DOHH2 (cell line): ENCODE data around the gene SPATA31E1.
"Not testable (repeated sequence)": the region's sequence is repeated elsewhere in the genome, so short reads cannot be mapped to it uniquely, and the experiment has no call there.

Source experiments
- H3F3A ChIP-seq: fragments of 200-600 bp; sonication (generic), shearing (Covaris generic); 2 replicates; pipeline ENCODE4 v1.6.0; 2016; ENCODE audit warnings: antibody characterized with exemption, mild to moderate bottlenecking; ENCODE audit not compliant: control insufficient read depth, insufficient read depth
- H3K27ac ChIP-seq: fragments of 200-600 bp; sonication (generic); 2 replicates; pipeline ENCODE4 v1.5.1; 2014; ENCODE audit warnings: low read depth, mild to moderate bottlenecking, low read length, moderate library complexity
- H3K27me3 ChIP-seq: fragments of 200-600 bp; sonication (generic); 2 replicates; pipeline ENCODE4 v1.6.1; 2014; ENCODE audit warnings: mild to moderate bottlenecking, low read length, mixed read lengths; ENCODE audit not compliant: control insufficient read depth
- H3K36me3 ChIP-seq: fragments of 200-600 bp; sonication (generic); 2 replicates; pipeline ENCODE4 v1.6.1; 2014; ENCODE audit warnings: mild to moderate bottlenecking, low read length, moderate library complexity, mixed read lengths; ENCODE audit not compliant: control insufficient read depth
- H3K4me1 ChIP-seq: fragments of 200-600 bp; sonication (generic); 2 replicates; pipeline ENCODE4 v1.6.1; 2014; ENCODE audit warnings: mild to moderate bottlenecking, low read length, mixed read lengths; ENCODE audit not compliant: control insufficient read depth
- H3K4me2 ChIP-seq: fragments of 200-600 bp; sonication (generic); 2 replicates; pipeline ENCODE4 v1.6.0; 2014; ENCODE audit warnings: mild to moderate bottlenecking, low read length, moderate library complexity
- H3K4me3 ChIP-seq: fragments of 200-600 bp; sonication (generic); 2 replicates; pipeline ENCODE4 v1.5.1; 2014; ENCODE audit warnings: mild to moderate bottlenecking, low read length, mixed read lengths
- H3K79me2 ChIP-seq: fragments of 200-600 bp; sonication (generic); 2 replicates; pipeline ENCODE4 v1.6.1; 2014; ENCODE audit warnings: mild to moderate bottlenecking, low read length, mixed read lengths; ENCODE audit not compliant: control insufficient read depth
- H3K9me2 ChIP-seq: fragments of 200-600 bp; sonication (generic); replicated peaks from 2 replicates; pipeline ENCODE4 v1.6.1; 2014; ENCODE audit warnings: mild to moderate bottlenecking, low read length, mixed read lengths; ENCODE audit not compliant: control insufficient read depth
- H3K9me3 ChIP-seq: fragments of 200-600 bp; sonication (generic); 2 replicates; pipeline ENCODE4 v1.6.1; 2014; ENCODE audit warnings: antibody characterized with exemption, low read length, mixed read lengths; ENCODE audit not compliant: control insufficient read depth, insufficient read depth
- H4K20me1 ChIP-seq: fragments of 200-600 bp; sonication (generic); 2 replicates; pipeline ENCODE4 v1.6.0; 2014; ENCODE audit warnings: low read depth, mild to moderate bottlenecking, antibody characterized with exemption, low read length, moderate library complexity; ENCODE audit not compliant: control insufficient read depth, insufficient read depth
- CTCF ChIP-seq: fragments of 200-600 bp; sonication (generic); IDR thresholded peaks from one replicate; pipeline ENCODE4 v1.5.1; 2014; ENCODE audit warnings: antibody characterized with exemption, mild to moderate bottlenecking, low read depth, low read length; ENCODE audit not compliant: poor library complexity, severe bottlenecking
- EZH2phosphoT487 ChIP-seq: fragments of 200-600 bp; sonication (generic); IDR thresholded peaks from 2 replicates; pipeline ENCODE4 v1.6.1; 2017; ENCODE audit warnings: borderline replicate concordance, mild to moderate bottlenecking, antibody characterized with exemption, low read length, moderate library complexity, mixed read lengths

SPATA31E1 gene

DNA sequence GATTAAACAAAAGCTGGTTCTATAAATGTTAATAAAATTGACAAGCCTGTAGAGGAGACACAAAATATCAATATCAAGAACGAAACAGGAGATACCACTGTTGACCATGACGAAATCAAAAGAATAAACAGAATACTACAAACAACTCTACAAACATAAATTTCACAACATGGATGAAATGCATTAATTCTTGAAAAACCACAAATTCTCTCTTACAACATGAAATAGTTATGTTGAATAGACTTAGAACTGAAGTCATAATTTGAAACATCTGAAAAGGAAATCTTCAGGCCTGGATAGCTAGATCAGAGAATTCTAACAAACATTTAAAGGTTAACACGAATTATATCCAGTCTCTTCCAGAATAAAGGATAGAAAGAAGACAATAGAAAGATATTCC is 28.1 kb downstream of the SPATA31E1 start:
- Histone ChIP-seq H3K9me3 (no peaks in the 10 kb centered on the region), H3K9me2 (no peaks in the 10 kb centered on the region), H3K36me3 (no peaks in the 10 kb centered on the region), H3K27ac (no peak overlapping the region), H3K79me2 (no peaks in the 10 kb centered on the region), H3K4me2 (no peak overlapping the region), H3F3A (no peaks in the 10 kb centered on the region), H3K27me3 (no peaks in the 10 kb centered on the region), H3K4me3 (no peak overlapping the region), H4K20me1 (no peaks in the 10 kb centered on the region), H3K4me1 (no peaks in the 10 kb centered on the region)
- TF ChIP-seq EZH2phosphoT487: no peak
- no peak for TF ChIP-seq CTCF

DNA sequence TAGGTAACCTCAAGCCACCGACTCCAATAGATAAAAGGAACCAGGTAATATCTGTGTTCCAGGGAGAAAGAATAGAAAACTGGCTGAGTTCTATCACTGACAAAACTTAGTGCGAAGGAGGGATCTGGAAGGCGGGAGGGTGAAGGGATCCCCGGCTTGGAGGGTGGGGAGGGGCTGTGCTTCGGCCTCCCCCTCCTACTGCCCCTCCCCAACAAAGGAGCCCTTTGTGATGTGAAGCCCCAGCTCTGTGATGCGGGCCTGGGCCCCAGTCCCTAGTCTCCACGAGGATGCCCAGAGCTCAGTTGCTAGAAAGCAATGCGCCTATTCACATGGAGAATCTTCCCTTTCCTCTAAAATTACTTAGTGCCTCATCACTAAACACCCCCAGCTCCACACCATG is 35.0 kb downstream of the SPATA31E1 start, which contains the start of gene SPATA31C1:
Gene SPATA31C1, plus strand, starts transcription at position 301 of the 400 bp plus-strand sequence.
- H3K4me1 ChIP-seq, H3K4me3 ChIP-seq, H3K9me3 ChIP-seq, H3K27ac ChIP-seq, H3K36me3 ChIP-seq, H3F3A ChIP-seq, H3K27me3 ChIP-seq, H3K79me2 ChIP-seq, H3K9me2 ChIP-seq, H4K20me1 ChIP-seq, H3K4me2 ChIP-seq: not testable (repeated sequence)

DNA sequence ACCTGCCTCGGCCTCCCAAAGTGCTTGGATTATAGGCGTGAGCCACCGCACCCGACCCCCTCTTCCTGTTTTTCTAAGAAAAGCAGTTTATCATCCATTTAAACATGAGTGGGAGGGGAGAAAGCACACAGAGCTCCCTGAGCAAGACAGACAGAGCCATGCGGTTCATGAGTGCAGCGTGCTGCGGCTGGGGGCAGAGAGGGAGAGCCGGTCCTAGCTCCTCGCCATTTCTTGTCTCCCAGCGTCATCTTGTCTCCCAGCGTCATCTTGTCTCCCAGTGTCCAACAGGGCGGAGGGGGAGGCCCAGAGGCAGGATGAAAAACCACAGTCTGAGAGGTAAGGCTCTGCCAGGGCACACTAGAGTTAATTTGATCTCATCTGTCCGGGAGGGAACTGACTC is 36.3 kb downstream of the SPATA31E1 start:
- H3K4me3 ChIP-seq, H3K9me3 ChIP-seq, H3K79me2 ChIP-seq, H3K4me1 ChIP-seq, H3K27ac ChIP-seq, H3K27me3 ChIP-seq, H3K4me2 ChIP-seq, H3F3A ChIP-seq, H3K9me2 ChIP-seq, H3K36me3 ChIP-seq, H4K20me1 ChIP-seq: not testable (repeated sequence)

DNA sequence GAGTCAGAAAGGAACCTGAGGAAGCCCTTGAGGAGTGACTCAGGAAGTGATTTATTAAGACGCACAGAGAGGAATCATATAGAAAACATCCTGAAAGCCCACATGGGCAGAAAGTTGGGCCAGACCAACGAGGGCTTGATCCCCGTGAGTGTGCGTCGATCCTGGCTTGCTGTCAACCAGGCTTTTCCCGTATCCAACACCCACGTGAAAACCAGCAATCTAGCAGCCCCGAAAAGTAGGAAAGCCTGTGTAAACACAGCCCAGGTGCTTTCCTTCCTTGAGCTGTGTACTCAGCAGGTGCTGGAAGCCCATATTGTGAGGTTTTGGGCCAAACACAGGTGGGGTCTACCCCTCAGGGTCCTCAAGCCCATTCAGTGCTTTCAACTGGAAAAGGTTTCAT is 38.9 kb downstream of the SPATA31E1 start:
- not testable (repeated sequence) for H3K27ac ChIP-seq

DNA sequence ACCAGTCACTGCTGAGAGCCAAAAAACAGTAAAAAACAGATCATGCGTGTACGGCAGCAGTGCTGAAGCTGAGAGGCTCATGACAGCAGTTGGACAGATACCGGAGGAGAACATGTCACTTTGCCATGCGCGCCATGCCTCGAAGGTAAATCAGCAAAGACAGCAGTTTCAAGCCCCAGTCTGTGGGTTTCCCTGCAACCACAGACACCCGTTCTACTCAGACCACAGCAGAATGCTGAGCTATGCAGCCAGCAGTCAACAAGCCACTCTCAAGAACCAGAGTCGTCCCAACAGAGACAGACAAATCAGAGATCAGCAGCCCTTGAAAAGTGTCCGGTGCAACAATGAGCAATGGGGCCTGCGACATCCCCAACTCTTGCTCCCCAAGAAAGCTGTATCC is 40.3 kb downstream of the SPATA31E1 start:
- H3K9me2 ChIP-seq: not testable (repeated sequence)

More for the DNA sequence above, 38.9 kb downstream of the SPATA31E1 start:
- H3K9me2 ChIP-seq, H3K36me3 ChIP-seq, H4K20me1 ChIP-seq, H3K4me1 ChIP-seq, H3K4me3 ChIP-seq, H3K79me2 ChIP-seq, H3K4me2 ChIP-seq, H3F3A ChIP-seq, H3K9me3 ChIP-seq, H3K27me3 ChIP-seq: not testable (repeated sequence)

DNA sequence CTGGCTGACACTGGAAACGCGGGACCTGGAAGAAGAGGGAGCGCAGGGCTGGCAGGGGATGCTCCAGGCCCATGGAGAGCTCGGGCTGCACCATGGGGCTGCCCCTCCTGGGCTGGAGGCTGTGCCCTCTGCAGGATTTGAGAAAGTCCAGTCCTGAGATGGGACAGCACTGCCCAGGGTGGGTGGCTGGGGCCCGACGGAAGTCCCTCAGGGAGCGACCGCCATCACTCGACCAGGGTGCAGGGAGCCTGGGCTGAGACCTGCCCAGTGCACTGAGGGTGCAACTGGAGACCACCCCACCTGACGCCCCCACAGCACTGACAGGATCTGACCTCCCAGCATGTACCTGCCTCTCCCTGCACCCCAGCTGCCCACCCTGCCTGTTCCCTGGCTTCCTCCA is 42.2 kb downstream of the SPATA31E1 start:
- H3K9me3 ChIP-seq, H3F3A ChIP-seq, H3K4me2 ChIP-seq, H3K9me2 ChIP-seq, H3K36me3 ChIP-seq, H3K27me3 ChIP-seq, H3K27ac ChIP-seq, H3K4me1 ChIP-seq, H3K4me3 ChIP-seq, H3K79me2 ChIP-seq, H4K20me1 ChIP-seq: not testable (repeated sequence)

More for the DNA sequence above, 40.3 kb downstream of the SPATA31E1 start:
- not testable (repeated sequence) for H3K27me3 ChIP-seq, H3K4me2 ChIP-seq, H3K36me3 ChIP-seq, H3K79me2 ChIP-seq, H3K4me1 ChIP-seq, H3K27ac ChIP-seq, H3K4me3 ChIP-seq, H3F3A ChIP-seq, H3K9me3 ChIP-seq, H4K20me1 ChIP-seq

GRCh38 chr9:87929152-87929551 is 46.5 kb downstream of the SPATA31E1 start:
- not testable (repeated sequence) for H3F3A ChIP-seq, H3K27me3 ChIP-seq, H3K4me3 ChIP-seq, H3K9me2 ChIP-seq, H3K79me2 ChIP-seq, H3K36me3 ChIP-seq, H3K4me1 ChIP-seq, H3K4me2 ChIP-seq, H3K9me3 ChIP-seq, H3K27ac ChIP-seq, H4K20me1 ChIP-seq

- not testable (repeated sequence) for H4K20me1 ChIP-seq, H3K4me3 ChIP-seq, H3K9me2 ChIP-seq, H3K27ac ChIP-seq, H3F3A ChIP-seq, H3K9me3 ChIP-seq, H3K27me3 ChIP-seq, H3K4me1 ChIP-seq, H3K79me2 ChIP-seq, H3K36me3 ChIP-seq, H3K4me2 ChIP-seq
These were observed 51.8 kb downstream of the SPATA31E1 start for GRCh38 chr9:87934444-87934843.
